GM18520 (cell line): ENCODE data around the gene OVOL1.

Experiments
- ATAC-seq: cut with Tn5 transposase; IDR thresholded peaks from one replicate; pipeline ENCODE4 v1.9.1; 2021; ENCODE audit not compliant: unreplicated experiment

The OVOL1 gene

DNA sequence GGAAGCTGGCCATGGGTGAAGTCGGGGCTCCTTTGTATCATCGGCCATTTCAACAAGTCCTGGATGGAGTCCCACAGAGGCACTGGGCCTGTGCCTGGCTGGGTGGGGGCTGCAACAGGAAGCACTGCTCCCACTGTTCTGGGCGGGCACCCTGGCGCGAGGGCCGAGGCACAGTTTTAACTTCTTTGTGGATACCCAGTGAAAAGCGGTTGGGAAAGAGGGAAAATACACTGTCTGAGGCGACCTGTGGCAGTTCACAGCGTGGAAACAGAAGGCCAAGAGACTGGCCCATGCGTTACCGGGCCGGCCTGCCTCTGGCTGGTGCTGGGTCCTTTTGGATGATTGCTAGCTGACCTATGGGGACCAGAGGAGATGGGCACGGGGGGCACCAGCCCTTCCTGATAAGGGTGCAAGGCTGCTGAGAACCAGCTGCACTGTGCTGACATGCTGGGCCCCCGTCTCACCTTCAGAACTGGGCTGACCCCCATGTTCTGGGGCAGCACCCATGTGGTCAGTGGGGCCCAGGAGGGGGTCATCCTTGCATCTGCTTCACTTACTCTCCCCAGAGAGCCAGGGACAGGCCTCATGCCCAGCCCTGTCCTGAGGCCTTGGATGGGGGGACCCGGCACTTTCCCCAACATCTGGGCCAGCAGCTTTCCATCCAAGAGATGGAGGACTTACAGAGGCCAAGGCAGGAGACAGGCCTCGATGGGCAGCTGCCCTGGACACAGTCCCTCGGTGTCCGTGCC lies 4.2 kb downstream of the OVOL1 start:
- ATAC-seq: no peak

DNA sequence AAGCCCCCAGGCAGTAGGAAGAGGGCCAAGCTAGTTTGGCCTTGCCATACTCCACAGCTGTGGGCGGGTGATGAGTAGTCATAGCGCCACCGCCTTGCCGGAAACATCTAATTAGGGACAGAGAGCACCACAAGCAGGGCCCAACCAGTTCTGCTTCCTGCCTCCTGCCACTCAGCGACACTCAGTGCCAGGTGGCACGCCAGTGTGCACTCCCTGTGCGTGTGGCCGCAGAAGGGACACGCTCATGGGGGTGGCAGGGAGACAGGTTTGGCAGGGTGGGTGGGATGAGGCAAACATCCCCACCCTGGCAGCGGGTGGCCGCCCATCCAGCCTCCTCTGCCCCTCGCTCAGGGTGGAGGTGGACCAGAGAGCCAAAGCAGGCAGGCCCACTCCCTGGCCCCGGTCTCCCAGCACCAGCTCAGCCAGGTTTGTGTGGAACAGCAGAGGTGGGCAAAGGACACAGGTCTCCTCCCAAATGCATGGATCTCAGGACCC lies 4.9 kb downstream of the OVOL1 start:
- no peak for ATAC-seq

DNA sequence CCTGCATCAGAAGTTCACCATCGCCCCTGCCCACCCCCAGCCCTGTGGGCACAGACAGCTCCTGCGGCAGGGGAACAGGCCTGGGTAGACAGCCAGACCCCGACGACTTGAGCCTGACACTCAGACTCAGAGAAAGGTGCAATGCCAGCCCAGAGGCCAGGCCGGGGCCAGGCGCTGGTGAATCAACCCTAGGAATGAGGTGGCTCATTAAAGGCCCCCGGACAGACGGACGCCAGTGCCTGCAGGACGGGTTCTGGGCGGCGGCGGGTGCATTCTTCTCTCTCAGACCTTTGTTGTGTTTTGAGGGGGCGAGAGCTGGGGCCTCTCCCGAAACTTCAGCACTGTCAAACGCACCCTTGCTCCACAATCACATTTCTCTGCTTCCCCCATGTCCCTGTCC lies 5.6 kb downstream of the OVOL1 start:
- no peak for ATAC-seq

DNA sequence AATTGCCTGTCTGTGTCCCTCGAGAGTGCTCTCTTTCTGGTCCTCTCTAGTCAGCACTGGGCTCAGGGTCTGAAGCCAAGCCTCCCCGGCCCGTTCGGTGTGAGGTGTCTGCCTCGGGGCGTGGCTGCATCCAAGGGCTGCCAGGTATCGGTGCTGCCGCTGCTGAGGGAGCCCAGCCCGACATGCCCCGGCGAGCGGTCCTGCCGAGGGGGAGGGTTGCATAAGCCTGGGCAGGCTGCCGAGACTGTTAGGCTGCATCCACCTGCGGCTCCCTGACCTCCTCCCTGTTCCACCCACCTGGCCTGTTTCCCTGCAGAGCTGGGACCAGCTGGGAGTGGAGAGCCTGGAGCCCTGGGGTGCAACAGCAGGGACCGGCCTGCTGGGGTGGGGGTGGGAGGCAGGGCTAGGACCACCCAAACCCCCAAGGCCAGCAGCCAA lies 6.3 kb downstream of the OVOL1 start:
- no peak for ATAC-seq

DNA sequence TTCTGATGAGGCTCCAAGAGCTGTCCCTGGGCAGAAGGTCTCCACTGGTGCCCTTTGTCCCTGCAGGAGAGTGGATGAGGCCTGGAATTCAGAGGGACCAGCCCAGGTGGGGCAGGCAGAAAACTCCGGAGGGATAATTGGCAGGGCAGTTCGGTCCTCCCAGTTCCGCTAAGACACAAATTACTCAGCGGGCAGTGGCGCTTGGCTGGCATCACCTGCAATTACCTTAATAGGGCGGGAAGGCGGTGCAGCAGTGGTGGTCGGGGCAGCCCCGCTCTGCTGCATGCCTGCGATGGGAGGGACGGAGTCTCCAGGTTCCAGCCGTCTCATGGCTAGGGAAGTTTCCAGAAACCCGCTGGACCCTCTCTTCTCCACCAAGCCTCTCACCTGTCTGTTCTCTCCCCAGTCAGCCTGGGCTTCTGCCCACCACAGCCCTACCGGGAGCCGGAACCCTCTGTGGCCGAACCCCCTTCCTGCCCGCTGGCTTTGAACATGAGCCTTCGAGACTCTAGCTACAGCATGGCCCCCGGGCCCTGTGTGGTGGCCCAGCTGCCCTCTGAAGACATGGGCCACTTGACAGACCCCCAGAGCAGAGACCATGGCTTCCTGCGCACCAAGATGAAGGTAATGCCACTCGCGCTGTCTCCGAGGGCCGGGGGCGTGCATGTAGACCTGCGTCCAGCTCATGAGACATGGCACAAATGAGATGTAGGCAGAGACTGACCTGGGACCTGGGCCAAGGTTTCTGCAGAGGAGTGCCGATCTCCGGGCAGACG lies 7.0 kb downstream of the OVOL1 start:
- no peak for ATAC-seq

DNA sequence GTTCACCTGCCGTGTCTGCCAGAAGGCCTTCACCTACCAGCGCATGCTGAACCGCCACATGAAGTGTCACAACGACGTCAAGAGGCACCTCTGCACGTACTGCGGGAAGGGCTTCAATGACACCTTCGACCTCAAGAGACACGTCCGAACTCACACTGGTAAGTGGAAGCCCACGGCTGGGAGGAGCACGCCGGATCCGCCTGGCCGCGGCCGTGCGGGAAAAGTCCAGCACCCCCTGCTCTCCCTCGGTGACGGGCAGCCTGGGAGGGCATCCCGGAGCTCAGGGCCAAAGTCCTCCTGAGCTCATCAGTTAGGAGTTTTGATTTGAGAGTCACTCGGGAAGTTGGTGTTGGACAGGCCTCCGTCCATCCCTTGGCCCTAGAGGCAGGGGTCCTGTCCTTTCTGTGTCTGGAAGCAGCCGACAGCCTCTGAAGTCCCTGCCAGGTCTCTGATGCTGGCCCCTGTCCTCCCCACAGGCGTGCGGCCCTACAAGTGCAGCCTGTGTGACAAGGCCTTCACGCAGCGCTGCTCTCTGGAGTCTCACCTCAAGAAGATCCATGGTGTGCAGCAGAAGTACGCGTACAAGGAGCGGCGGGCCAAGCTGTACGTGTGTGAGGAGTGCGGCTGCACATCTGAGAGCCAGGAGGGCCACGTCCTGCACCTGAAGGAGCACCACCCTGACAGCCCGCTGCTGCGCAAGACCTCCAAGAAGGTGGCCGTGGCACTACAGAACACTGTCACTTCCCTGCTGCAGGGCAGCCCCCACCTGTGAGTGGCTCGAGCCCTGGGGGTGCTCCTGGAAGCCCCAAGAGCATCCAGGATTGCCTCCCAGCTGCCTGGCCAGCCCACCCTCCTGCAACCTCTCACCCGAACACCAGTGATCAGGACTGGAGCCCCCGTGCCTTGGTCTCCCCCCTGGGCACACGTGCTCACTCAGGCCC lies 8.0 kb downstream of the OVOL1 start:
- ATAC-seq: no peak

DNA sequence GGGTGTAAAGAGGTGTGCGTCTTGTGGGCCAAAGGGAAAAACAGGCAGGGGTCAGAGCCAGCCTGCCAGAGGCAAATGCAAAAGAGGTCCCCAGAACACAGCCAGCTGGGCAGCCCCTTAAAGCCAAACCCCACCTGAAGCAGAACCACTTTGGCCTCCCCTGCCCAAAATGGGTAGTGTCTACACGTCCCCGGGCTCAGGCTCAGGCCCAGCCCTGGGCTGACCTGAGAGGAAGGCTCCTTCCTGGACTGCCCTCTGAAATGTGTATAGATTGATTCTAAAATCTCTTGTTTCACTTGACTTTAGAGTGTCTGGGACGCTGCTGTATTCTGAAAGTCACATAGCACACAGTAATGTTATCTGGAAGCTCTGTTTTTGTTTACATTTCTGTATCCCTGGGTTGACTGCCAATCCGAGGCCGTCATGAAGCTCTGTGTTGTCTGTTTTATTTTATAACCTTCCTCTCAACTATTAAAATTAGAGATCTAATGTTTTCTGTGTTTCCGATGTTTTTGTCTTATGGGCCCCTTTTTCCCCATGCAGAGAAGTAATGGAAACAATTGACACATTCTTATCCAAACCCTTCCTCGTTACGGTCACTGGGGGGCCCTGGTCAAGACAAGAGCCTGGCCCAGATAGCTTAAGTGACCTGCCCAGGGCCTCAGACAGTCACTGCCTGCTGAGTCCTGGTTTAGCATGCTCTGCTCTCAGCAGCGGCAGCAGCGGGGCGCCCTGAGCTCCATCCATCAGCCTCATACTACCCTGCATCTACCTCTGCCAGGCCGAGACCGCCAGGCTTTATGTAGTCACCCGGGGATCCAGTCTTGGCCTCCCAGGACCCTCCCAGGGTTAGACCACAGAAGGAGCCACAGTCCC lies 10.1 kb downstream of the OVOL1 start:
- ATAC-seq: no peak

DNA sequence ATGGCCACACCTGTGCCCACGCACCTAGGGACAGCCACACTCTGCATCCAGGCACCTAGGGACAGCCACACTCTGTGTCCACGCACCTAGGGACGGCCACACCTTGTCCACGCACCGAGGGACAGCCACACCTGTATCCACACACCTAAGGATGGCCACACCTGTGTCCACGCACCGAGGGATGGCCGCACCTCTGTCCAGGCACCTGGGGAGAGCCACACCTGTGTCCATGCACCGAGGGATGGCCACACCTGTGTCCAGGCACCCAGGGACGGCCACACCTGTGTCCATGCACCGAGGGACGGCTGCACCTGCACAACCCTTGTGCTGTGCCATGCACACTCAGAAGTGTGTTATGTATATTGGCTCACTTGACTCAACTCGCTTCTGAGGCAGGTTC lies 10.8 kb downstream of the OVOL1 start:
- no peak for ATAC-seq

DNA sequence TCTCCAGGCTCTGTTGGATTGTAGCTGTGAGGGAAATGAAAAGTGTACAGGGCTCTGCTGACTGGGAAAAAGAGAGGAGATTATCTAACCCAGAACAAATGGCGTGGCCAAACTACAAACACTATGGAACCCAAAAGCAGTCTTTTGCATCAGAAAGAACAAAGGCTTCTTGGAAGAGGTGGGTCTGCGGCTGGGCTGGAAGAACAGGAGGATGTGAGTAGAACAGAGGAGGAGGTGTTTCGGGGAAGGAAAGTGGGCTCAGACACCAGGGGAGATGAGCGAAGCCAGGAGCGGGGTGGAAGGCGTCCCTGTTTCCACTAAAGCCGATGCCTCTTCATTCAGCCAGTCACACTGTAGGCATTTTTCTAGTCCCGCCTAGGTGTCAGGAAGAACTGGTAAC lies 12.0 kb downstream of the OVOL1 start:
- ATAC-seq: no peak

DNA sequence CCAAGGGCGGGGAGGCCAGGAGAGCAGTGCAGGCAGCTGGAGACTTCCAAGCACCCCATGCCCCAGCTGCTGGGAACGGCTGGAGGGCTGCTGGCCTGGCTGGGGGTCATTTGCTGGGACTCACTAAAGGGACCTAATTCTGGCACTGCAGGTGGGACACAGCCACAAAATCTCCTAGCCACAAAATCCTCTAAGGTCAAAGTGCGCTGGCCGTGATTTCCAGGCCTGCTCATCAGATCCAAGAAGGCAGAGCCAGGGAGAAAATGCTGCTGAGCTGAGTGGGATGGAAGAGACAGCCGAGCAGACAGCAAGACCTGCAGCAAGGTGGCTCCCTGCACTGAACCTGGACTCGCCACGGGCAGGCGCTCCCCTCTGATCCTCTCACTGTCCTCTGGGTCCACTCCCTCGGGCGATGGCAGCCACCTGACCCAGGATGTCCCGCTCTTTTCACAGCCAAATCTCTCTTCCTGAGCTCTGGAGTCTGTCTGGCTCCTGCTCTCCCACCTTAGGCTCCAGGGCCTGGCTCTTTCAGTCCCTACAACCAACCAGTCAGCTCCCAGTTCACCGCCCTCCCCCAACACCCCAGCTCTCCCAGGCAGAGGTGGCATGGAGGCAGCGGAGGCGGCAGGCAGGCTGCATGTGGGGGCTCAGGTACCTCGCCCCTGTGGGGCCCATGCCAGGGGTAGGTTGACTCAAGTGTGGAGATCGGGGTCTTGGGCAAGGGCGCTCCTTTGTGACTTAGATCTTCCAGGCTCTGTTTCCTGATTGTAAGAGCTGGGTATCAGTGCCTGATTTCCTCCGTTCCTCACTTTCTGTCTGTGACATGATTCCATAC lies 14.5 kb downstream of the OVOL1 start:
- ATAC-seq: no peak

DNA sequence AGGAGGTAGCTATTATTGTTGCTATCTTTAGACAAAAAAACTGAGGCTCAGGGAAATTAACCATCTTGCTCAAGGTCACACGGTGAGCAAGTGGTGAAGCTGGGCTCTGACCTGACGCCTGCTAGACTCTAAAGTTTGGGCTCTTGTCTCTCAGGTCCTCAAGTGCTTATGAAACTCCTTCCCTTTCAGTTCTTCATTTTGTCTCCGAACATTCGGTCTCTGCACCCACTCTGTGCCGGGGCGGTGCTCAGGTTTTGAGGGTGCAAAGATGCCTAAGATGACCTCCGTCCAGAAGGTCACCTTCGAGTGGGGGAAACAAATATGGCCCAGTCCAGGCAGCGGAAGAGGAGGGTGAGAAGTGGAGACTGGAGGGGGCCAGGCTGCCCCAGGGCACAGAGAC lies 16.0 kb downstream of the OVOL1 start:
- ATAC-seq: peak; percentile 77

DNA sequence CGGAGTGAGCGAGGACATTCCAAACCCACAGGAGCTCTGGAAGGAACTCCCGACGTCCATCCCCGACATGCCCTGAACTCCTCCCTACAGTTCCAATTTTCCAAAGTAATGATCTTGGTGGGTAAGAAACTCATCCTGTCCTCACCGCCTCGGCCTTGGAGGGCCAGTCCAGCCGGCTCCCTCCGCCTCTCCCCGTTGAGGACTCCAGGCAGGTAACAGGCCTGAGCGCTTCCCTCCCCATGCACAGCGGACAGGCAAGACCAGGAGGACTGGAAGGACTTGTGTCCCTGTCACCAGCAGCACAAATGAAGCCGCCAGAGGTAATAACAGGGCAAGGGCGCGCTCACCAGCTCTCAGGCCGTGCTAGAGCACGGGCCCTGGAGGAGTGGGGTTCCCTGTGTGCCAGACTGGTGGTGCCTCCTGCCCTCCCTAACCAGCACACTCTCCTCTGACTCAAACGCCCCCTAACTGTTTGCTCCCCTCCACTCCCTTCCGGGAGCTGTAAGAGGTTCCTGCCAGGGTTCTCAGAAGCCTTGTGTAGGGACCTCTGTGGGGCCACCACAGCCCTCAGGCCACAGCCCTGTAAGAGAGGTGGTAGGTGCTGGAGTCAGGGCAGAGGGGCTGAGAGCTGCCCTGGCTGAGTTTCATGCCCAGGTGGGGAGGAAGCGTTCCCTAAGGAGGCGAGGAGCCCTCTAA lies 17.1 kb downstream of the OVOL1 start:
- ATAC-seq: no peak

DNA sequence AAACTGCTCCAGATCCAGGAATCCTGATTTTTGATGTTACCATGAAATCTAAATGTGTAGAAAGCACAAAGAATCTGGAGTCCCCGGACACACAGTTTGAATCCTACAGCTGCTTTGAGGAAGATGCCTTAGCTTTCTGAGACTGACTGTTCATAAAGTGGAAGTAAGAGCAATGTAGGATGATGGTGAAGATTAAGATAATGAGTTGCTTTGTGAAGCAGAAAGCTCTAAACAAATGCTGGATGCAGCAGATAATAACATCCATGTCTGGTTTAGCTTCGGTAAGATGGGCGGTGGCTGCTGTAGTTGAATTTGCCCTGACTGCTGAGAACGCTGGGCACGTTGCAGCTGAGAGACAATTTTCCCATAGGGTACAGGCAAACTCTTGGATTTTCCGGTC lies 20.1 kb downstream of the OVOL1 start:
- ATAC-seq: no peak

DNA sequence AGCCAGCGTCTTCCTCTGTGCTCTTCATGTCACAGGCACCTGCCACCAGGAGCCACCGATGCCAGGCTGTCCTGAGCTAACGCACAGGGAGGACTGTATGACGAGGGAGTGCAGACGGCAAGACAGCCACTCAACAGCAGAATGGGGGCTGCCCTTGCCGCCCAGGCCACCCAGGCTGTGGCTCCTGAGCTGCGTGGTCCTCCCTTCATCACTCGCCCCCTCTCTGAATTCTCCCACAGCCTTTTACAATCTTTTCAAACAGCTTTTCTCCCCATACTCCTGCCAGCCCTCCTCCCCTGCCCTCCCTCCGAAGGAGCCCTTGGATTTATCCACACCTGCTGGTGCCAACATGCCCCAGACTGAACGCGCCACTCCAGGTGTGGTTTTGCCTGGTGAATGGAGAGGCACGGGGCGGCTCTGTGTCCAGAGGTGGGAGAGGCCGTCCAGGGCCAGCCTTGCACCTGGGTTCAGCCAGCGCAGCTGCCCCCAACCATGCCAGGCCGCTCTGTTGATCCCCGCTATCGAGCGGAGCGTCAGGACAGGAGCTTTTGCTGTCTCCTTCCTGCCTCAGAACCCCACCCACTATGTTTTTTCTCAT lies 22.0 kb downstream of the OVOL1 start:
- no peak for ATAC-seq

DNA sequence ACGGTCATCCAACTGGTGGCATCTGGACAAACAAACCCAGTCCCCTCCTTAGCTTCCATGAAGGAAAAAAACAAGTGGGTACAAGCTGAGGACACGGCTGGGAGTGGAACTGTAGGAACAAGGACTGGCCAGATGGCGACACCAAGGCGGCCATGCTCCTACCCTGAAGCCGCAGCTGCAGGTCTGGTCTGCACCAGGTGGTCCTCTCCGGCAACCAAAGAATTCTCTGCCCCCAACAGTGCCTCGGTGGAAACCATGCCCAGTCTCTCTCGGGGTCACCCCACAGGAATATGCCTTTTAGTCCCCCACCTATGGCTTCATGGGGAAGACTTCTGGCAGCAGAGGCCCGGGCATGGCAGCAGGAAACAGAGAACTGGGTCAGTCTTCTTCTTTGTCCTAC lies 22.6 kb downstream of the OVOL1 start:
- no peak for ATAC-seq

DNA sequence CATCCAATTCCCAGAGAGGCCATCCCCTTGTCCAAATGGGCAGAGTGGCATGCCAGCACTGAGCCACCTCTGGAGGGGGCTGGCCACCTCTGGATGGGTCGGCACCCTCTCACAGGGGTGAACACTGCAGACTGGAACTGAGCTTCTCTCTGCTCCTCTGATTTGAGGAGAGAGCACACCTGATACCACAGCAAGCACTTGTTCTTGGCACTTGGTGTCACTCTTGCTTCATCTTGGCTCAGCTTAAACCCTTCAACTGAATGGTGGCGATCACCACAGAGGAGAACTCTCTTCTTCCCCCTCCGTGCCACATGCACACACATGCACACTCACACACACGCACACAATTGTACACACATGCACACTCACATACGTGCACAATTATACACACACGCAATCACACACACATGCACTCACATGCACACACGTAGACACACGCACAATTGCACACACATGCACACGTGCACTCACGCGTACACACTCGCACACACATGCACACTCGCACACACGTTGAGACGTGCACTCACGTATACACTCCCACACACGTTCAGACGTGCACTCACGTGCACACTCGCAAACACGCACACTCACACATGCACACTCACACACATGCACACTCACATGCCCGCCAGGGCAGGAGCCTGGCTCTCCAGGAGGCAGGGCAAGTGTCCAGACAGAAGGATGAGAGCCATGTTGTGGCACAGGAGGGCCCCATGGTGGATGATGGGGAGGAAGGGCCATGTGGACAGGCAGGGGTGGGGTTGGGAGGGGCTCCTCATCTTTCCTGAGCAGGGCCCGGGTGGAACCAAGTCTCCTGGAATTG lies 23.4 kb downstream of the OVOL1 start:
- ATAC-seq: no peak

DNA sequence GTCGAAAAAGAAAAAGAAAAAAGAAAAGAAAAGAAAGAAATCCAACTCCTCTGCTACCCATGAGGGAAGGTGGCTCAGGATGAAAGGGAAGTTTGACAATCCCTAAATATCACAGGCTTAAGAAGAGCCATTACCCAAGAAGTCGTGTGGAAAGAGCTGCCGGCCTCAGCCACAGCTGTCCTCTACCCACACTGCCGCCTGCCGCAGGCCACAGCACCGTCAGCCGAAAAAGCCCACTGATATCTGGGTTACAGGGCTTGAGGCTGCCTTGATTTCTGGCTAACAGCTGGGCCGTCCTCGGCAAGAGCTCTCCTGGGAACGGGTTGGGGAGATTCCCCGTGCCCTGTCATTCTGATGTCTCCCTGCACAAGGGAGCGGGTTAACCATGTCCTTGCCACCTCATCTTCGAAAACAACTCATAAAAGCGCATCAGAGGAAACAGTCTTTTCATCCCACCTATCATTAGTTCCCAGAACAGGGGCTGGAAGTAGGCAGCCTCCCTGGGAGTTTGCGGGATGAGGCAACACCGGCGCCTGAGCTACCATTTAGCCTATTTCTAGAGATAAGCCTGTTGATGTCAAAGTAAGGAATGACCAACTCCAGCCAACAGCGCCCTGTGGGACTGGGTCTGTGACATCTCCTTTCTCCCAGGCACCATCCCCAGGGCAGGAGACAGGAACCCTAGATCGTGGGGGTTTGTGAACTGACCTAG lies 25.1 kb downstream of the OVOL1 start:
- ATAC-seq: no peak
